B cell (primary cell): ENCODE data around the gene FFAR4. TPM values are rescaled to one million over a fixed set of nuclear protein-coding genes. Genes with fewer than 3 reads are reported as not detected.

Experiments
- ATAC-seq: fragments of 200-7000 bp; cut with Tn5 transposase; one replicate; pipeline ENCODE4 v1.10.0; 2021; ENCODE audit warnings: low read depth, mild to moderate bottlenecking, moderate number of reproducible peaks, moderate library complexity
- CTCF ChIA-PET: fragments of 350-600 bp; sonication (Branson Sonifier 250); formaldehyde crosslinking; loops from one replicate; lab custom pipeline; 2021; ENCODE audit warnings: antibody characterized with exemption, inconsistent platforms; lab: Charles Lee
- POLR2A ChIA-PET: fragments of 350-600 bp; sonication (Branson Sonifier 250); formaldehyde crosslinking; loops from one replicate; lab custom pipeline; 2021; ENCODE audit warnings: antibody characterized with exemption; lab: Charles Lee
- DNase-seq: peaks from one replicate; pipeline ENCODE4 v3.0.0; 2013
- H2AFZ ChIP-seq: 2 replicates; pipeline ENCODE4 v1.6.1; 2012; ENCODE audit warnings: mild to moderate bottlenecking, low read depth, low read length; ENCODE audit not compliant: insufficient read depth, poor library complexity, severe bottlenecking
- H3K27ac ChIP-seq, 2 donors: 1 replicate in 1 of 2; 2 replicates in 1 of 2; pipeline ENCODE4 v1.5.1; 2012 to 2013; ENCODE audit warnings: low read length in 2 of 2, mild to moderate bottlenecking in 2 of 2, moderate library complexity in 1 of 2
- H3K27me3 ChIP-seq, 4 experiments: fragments of 200-600 bp in 1 of 4; sonication (generic) in 1 of 4; replicated peaks in 1 of 4; 1 replicate in 2 of 4; 2 replicates in 2 of 4; pipeline versions ENCODE4 v1.6.1 to v1.7.0; 2013 to 2016; ENCODE audit warnings: low read length in 3 of 4, mild to moderate bottlenecking in 2 of 4, mixed read lengths in 1 of 4, moderate library complexity in 1 of 4; ENCODE audit not compliant: insufficient read depth in 4 of 4, control insufficient read depth in 3 of 4; ENCODE audit errors: control extremely low read depth in 1 of 4
- H3K36me3 ChIP-seq, 2 experiments: replicated peaks in 1 of 2; 1 replicate in 1 of 2; 2 replicates in 1 of 2; pipeline versions ENCODE4 v1.6.1 to v1.7.1; 2013; ENCODE audit warnings: low read length in 1 of 2; ENCODE audit not compliant: insufficient read depth in 2 of 2, control insufficient read depth in 1 of 2; ENCODE audit errors: control extremely low read depth in 1 of 2, extremely low read depth in 1 of 2
- H3K4me1 ChIP-seq, 2 donors: fragments of 200-600 bp in 1 of 2; sonication (generic) in 1 of 2; 1 replicate in 1 of 2; 2 replicates in 1 of 2; pipeline versions ENCODE4 v1.5.1 to v1.6.1; 2013 to 2017; ENCODE audit warnings: low read length in 2 of 2; ENCODE audit not compliant: control insufficient read depth in 2 of 2, insufficient read depth in 2 of 2
- H3K4me2 ChIP-seq: replicated peaks from 2 replicates; pipeline ENCODE3; 2012; ENCODE audit warnings: mild to moderate bottlenecking, low read depth, low read length; ENCODE audit not compliant: poor library complexity, severe bottlenecking
- H3K4me3 ChIP-seq, 5 experiments: fragments of 200-600 bp in 1 of 5; sonication (generic) in 1 of 5; 1 replicate in 3 of 5; 2 replicates in 2 of 5; pipeline versions ENCODE4 v1.5.1 to v1.7.0; 2011 to 2016; ENCODE audit warnings: low read length in 4 of 5, mild to moderate bottlenecking in 4 of 5, low read depth in 2 of 5, control low read depth in 1 of 5, moderate library complexity in 1 of 5; ENCODE audit not compliant: insufficient read depth in 1 of 5; ENCODE audit errors: control extremely low read depth in 1 of 5, extremely low read depth in 1 of 5
- H3K79me2 ChIP-seq: fragments of 200-600 bp; sonication (generic); one replicate; pipeline ENCODE4 v1.6.0; 2016; ENCODE audit warnings: low read length; ENCODE audit not compliant: control insufficient read depth, insufficient read depth
- H3K9ac ChIP-seq: fragments of 200-600 bp; sonication (generic); 2 replicates; pipeline ENCODE4 v1.6.1; 2017; ENCODE audit warnings: mild to moderate bottlenecking, low read length, moderate library complexity
- H3K9me3 ChIP-seq, 3 donors: one replicate each; pipeline versions ENCODE4 v1.6.1 to v1.7.1; 2013; ENCODE audit warnings: low read length in 2 of 3; ENCODE audit not compliant: control insufficient read depth in 2 of 3, insufficient read depth in 1 of 3; ENCODE audit errors: control extremely low read depth in 1 of 3
- H4K20me1 ChIP-seq: 2 replicates; pipeline ENCODE4 v1.6.0; 2012; ENCODE audit warnings: mild to moderate bottlenecking, low read length; ENCODE audit not compliant: insufficient read depth, control insufficient read depth, poor library complexity, severe bottlenecking
- H3K27ac Mint-ChIP-seq: one replicate; pipeline ENCODE4 v1.8.0; 2021; ENCODE audit warnings: mixed read lengths
- H3K27me3 Mint-ChIP-seq: one replicate; pipeline ENCODE4 v1.8.0; 2021; ENCODE audit warnings: mixed read lengths
- H3K4me1 Mint-ChIP-seq: one replicate; pipeline ENCODE4 v1.8.0; 2021; ENCODE audit warnings: mixed read lengths
- H3K4me3 Mint-ChIP-seq: one replicate; pipeline ENCODE4 v1.8.0; 2021; ENCODE audit warnings: mixed read lengths
- H3K9me3 Mint-ChIP-seq: one replicate; pipeline ENCODE4 v1.8.0; 2022; ENCODE audit warnings: mixed read lengths; ENCODE audit not compliant: insufficient read depth
- EZH2 ChIP-seq: IDR thresholded peaks from 2 replicates; pipeline ENCODE4 v1.6.1; 2012; ENCODE audit warnings: borderline replicate concordance, low read depth, mild to moderate bottlenecking, moderate library complexity, low read length; ENCODE audit not compliant: insufficient read depth, poor library complexity, severe bottlenecking
- WGBS: methylation state at CpG from one replicate; pipeline ENCODE4 v1.1.5; 2013; ENCODE audit warnings: missing lambda C conversion rate; ENCODE audit not compliant: insufficient coverage; 5-methylcytosine and 5-hydroxymethylcytosine counted together
- intact Hi-C: fragments of 100-400 bp; cut with micrococcal nuclease; formaldehyde crosslinking; loops from one replicate; pipeline ENCODE4 v1.10.0; 2022
- polyA plus RNA-seq: library from polyadenylated mRNA; depleted of rRNA; stranded (reverse); fragments of >200 nt; gene quantifications from 2 replicates; pipeline ENCODE4 v1.2.3, GENCODE V29; 2012
- total RNA-seq, 2 donors: library from RNA; stranded (reverse); fragments of 120-200 nt in 1 of 2; gene quantifications; 1 replicate in 1 of 2; 2 replicates in 1 of 2; pipeline versions ENCODE4 v1.2.3 to v1.2.4, GENCODE V29; 2013 to 2022
- TF ChIP-seq, protein P1 (sequence below): fragments of 200-600 bp; IDR thresholded peaks from one replicate; pipeline ENCODE4 v1.8.0; 2022; ENCODE audit warnings: antibody characterized with exemption, mild to moderate bottlenecking

The FFAR4 gene
- total and polyA plus RNA-seq, 2 donors (not counting 1 experiment from before 2014, with no cell fraction given) = not detected

- intact Hi-C loops = no loop called here
- H3K27ac ChIP-seq = no peak overlapping the region
- no peak overlapping the region for H2AFZ ChIP-seq
- no peaks in the 10 kb centered on the region for H3K9me3 ChIP-seq
- ChIA-PET POLR2A (no interaction called here), CTCF (no interaction called here)
- H3K4me3 ChIP-seq = no peak overlapping the region
- TF ChIP-seq, protein P1, sequence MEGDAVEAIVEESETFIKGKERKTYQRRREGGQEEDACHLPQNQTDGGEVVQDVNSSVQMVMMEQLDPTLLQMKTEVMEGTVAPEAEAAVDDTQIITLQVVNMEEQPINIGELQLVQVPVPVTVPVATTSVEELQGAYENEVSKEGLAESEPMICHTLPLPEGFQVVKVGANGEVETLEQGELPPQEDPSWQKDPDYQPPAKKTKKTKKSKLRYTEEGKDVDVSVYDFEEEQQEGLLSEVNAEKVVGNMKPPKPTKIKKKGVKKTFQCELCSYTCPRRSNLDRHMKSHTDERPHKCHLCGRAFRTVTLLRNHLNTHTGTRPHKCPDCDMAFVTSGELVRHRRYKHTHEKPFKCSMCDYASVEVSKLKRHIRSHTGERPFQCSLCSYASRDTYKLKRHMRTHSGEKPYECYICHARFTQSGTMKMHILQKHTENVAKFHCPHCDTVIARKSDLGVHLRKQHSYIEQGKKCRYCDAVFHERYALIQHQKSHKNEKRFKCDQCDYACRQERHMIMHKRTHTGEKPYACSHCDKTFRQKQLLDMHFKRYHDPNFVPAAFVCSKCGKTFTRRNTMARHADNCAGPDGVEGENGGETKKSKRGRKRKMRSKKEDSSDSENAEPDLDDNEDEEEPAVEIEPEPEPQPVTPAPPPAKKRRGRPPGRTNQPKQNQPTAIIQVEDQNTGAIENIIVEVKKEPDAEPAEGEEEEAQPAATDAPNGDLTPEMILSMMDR = no peak
- no peak for TF ChIP-seq EZH2
- H3K9me3 Mint-ChIP-seq = no peaks in the 10 kb centered on the region
- H3K36me3 ChIP-seq = no peaks in the 10 kb centered on the region
- peaks cover under 1% of the 10 kb centered on the region for H3K4me1 Mint-ChIP-seq
- H3K27me3 Mint-ChIP-seq = peaks cover 7% of the 10 kb centered on the region
- no peak overlapping the region for H3K4me2 ChIP-seq
- no peak overlapping the region for H3K27ac Mint-ChIP-seq
- no peak overlapping the region for H3K9ac ChIP-seq
- no peaks in the 10 kb centered on the region for H3K79me2 ChIP-seq
- peaks cover 0 to 6% (median 0%) of the 10 kb centered on the region in 4 experiments for H3K27me3 ChIP-seq
- ATAC-seq (no peak), DNase-seq (no peak)
- no peak overlapping the region for H3K4me3 Mint-ChIP-seq
- H4K20me1 ChIP-seq = no peaks in the 10 kb centered on the region
- no peaks in the 10 kb centered on the region for H3K4me1 ChIP-seq
Measured at GRCh38 chr10:93547522-93547921, 18.9 kb upstream of the FFAR4 start.

DNA sequence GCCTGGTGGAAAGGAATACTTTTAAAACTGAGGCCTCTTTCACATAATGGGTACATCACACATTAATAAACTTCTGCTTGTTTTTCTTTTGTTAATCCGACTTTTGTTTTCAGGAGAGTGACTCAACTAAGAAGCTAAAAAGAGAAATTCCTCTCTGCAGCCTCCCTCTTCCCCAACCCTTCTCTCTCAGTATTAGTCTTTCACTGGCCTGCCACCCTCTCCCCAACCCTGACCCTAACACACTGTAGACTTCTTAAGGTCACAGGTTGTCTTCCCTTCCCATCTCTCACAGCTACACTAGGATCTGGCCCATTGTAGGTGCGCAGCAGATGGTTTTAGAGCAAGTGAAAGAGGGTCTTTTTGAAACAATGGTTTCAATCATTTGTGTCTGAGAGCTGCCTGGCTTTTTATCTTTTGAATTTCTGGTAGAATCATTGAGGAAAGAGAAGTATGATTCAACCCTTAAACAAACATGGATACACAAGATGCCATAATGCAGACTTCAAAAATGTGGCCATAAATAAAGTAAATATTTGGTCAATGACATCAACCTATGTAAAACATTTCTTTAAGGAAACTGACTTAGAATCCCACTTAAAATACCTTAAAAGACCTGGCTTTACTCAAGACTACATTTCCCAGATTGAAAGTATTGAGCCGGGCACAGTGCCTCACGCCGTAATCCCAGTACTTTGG, 17.9 kb upstream of the FFAR4 start:
- Histone ChIP-seq H3K4me2 (no peak overlapping the region), H3K9ac (no peak overlapping the region), H2AFZ (no peak overlapping the region), H3K79me2 (no peaks in the 10 kb centered on the region), H3K9me3 (no peaks in the 10 kb centered on the region), H3K36me3 (no peaks in the 10 kb centered on the region), H4K20me1 (no peaks in the 10 kb centered on the region), H3K27me3 (peaks cover 0 to 6% (median 0%) of the 10 kb centered on the region in 4 experiments), H3K4me3 (no peak overlapping the region), H3K4me1 (no peaks in the 10 kb centered on the region), H3K27ac (no peak overlapping the region)
- Mint-ChIP-seq H3K27ac (no peak overlapping the region), H3K4me3 (no peak overlapping the region), H3K27me3 (peaks cover 4% of the 10 kb centered on the region), H3K4me1 (no peaks in the 10 kb centered on the region), H3K9me3 (no peaks in the 10 kb centered on the region)
- ATAC-seq (no peak), DNase-seq (no peak)
- 98% methylated on average over 4 of the region's 5 CpGs for WGBS
- CTCF ChIA-PET = no interaction called here
- POLR2A ChIA-PET = no interaction called here
- TF ChIP-seq, protein P1 = no peak
- no peak for TF ChIP-seq EZH2
- intact Hi-C loops = no loop called here
